Measurements from ENCODE around the gene FRMD4B. TPM values are rescaled to one million over a fixed set of nuclear protein-coding genes. Genes with fewer than 3 reads are reported as not detected.

The FRMD4B gene
- total and polyA plus RNA-seq, 2 donors (not counting 3 experiments of a cell fraction or from before 2014, with no cell fraction given): 66.4 to 89.7 TPM

DNA sequence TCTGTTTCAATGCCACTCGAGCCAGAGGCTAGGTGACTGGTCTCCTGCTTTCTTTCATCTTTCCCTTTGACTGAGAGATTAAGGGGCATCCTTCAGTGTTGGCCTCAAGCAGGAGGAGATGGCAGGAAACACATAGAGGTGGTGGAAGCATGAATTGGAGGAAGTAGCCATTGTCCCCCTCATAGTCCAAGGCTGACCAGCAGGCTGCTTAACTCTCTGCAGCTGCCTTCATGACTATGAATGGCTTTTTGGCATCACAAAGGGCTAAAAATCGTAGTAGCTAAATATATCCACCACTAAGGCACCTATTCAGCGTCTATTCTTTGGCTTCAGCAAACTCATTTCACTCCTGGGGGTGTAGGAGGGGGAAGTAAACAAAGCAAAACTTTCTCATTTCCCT, 7.0 kb upstream of the FRMD4B start:
- no peaks in the 10 kb centered on the region for H3K36me3 ChIP-seq (ENCODE audit: control insufficient read depth in 2 of 2, extremely low read depth in 1 of 2, insufficient read depth in 2 of 2, low read length in 2 of 2)
- H3K4me3 ChIP-seq (replicated peaks in 1 of 3; ENCODE audit: insufficient read depth in 1 of 3, low read depth in 1 of 3, low read length in 3 of 3): no peak overlapping the region
- FAIRE-seq: no peak
- H3K27ac ChIP-seq (ENCODE audit: insufficient read depth, low read depth, low read length): no peak overlapping the region
- no peak overlapping the region for H3K9ac ChIP-seq (replicated peaks; ENCODE audit: extremely low read depth, insufficient read depth, low read length)
- H3K79me2 ChIP-seq (ENCODE audit: control insufficient read depth, insufficient read depth, low read length): no peaks in the 10 kb centered on the region
- intact Hi-C loops (cut with micrococcal nuclease) (no loop called here), dilution Hi-C loops (cut with MboI; ENCODE audit: extremely low pct_ligation_motif_present, low sequenced_read_pairs) (no loop called here)
- H2AFZ ChIP-seq (ENCODE audit: low read depth, low read length): no peak overlapping the region
- H3K9me3 ChIP-seq (replicated peaks; ENCODE audit: control insufficient read depth, insufficient read depth, low read length): no peaks in the 10 kb centered on the region
- no peak for DNase-seq (ENCODE audit: low read depth, low spot score)
- no TSS peak for BruUV-seq (replicated peaks)
- POLR2A ChIA-PET: interaction anchor here (0.7 kb wide), 1 partner anchor 104 kb away, joined by 4 read pairs; no protein-coding TSS in a partner anchor
- H4K20me1 ChIP-seq (replicated peaks; ENCODE audit: control insufficient read depth, extremely low read depth, insufficient read depth, low read length): no peaks in the 10 kb centered on the region
- TF ChIP-seq POLR2AphosphoS5 (IDR thresholded peaks at IDR 0.05; ENCODE audit: insufficient read depth, low read depth, low read length) (no peak), POLR2A (IDR thresholded peaks at IDR 0.05; ENCODE audit: low read depth, low read length) (no peak), JUN (IDR thresholded peaks at IDR 0.05; ENCODE audit: borderline replicate concordance, insufficient read depth, insufficient read length, low read depth) (no peak), MYC (IDR thresholded peaks at IDR 0.05; ENCODE audit: low read depth, low read length) (no peak), FOS (IDR thresholded peaks at IDR 0.05; ENCODE audit: borderline replicate concordance, insufficient read depth, low read length) (no peak), GATA2 (IDR thresholded peaks at IDR 0.05; ENCODE audit: insufficient read depth, insufficient read length, low read depth, low read length) (no peak), EZH2 (IDR thresholded peaks at IDR 0.05; ENCODE audit: borderline replicate concordance, low read depth, low read length, severe bottlenecking) (no peak)
- TF ChIP-seq, protein P1, sequence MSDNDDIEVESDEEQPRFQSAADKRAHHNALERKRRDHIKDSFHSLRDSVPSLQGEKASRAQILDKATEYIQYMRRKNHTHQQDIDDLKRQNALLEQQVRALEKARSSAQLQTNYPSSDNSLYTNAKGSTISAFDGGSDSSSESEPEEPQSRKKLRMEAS (IDR thresholded peaks at IDR 0.05; ENCODE audit: insufficient read depth, insufficient read length): no peak
- TF ChIP-seq, protein P2, sequence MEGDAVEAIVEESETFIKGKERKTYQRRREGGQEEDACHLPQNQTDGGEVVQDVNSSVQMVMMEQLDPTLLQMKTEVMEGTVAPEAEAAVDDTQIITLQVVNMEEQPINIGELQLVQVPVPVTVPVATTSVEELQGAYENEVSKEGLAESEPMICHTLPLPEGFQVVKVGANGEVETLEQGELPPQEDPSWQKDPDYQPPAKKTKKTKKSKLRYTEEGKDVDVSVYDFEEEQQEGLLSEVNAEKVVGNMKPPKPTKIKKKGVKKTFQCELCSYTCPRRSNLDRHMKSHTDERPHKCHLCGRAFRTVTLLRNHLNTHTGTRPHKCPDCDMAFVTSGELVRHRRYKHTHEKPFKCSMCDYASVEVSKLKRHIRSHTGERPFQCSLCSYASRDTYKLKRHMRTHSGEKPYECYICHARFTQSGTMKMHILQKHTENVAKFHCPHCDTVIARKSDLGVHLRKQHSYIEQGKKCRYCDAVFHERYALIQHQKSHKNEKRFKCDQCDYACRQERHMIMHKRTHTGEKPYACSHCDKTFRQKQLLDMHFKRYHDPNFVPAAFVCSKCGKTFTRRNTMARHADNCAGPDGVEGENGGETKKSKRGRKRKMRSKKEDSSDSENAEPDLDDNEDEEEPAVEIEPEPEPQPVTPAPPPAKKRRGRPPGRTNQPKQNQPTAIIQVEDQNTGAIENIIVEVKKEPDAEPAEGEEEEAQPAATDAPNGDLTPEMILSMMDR (IDR thresholded peaks at IDR 0.05; ENCODE audit: extremely low read depth in 1 of 2, insufficient read depth in 1 of 2, low read depth in 1 of 2, low read length in 2 of 2): no peak
- no peak overlapping the region for H3K4me2 ChIP-seq (ENCODE audit: insufficient read depth, low read length)
- H3K4me1 ChIP-seq (ENCODE audit: control insufficient read depth, extremely low read depth, insufficient read depth, low read length): peaks cover 7% of the 10 kb centered on the region
- H3K27me3 ChIP-seq (ENCODE audit: control insufficient read depth in 2 of 2, insufficient read depth in 2 of 2, low read length in 2 of 2): no peaks in the 10 kb centered on the region
- CTCF ChIA-PET: interaction anchor here (0.6 kb wide), 1 partner anchor 17 kb away, joined by 3 read pairs; no protein-coding TSS in a partner anchor
- no peaks in the 10 kb centered on the region for H3K9me1 ChIP-seq (replicated peaks; ENCODE audit: control insufficient read depth, extremely low read depth, insufficient read depth, low read length)

All from endothelial cell of umbilical vein (primary cell).